ENCODE data around the gene TMEM186. TPM values are rescaled to one million over a fixed set of nuclear protein-coding genes. Genes with fewer than 3 reads are reported as not detected.

The TMEM186 gene
- total and polyA plus RNA-seq, 2 donors (not counting 1 experiment from before 2014, with no cell fraction given) = 5.8 to 16.7 TPM

- H3K27me3 ChIP-seq (replicated peaks in 1 of 4; ENCODE audit: control extremely low read depth in 1 of 4, control insufficient read depth in 3 of 4, insufficient read depth in 4 of 4, low read length in 3 of 4) = no peaks in the 10 kb centered on the region
- no peak overlapping the region for H3K4me2 ChIP-seq (replicated peaks; ENCODE audit: low read depth, low read length, poor library complexity, severe bottlenecking)
- peaks cover 25 to 26% of the 10 kb centered on the region in 2 donors for H3K4me1 ChIP-seq (ENCODE audit: control insufficient read depth in 2 of 2, insufficient read depth in 2 of 2, low read length in 2 of 2)
- H3K36me3 ChIP-seq (replicated peaks in 1 of 2; ENCODE audit: control extremely low read depth in 1 of 2, control insufficient read depth in 1 of 2, extremely low read depth in 1 of 2, insufficient read depth in 2 of 2, low read length in 1 of 2) = peaks cover 0 to 39% of the 10 kb centered on the region in 2 experiments
- no peaks in the 10 kb centered on the region for H3K9me3 ChIP-seq (ENCODE audit: control extremely low read depth in 1 of 3, control insufficient read depth in 2 of 3, insufficient read depth in 1 of 3, low read length in 2 of 3)
- peaks cover 27% of the 10 kb centered on the region for H3K4me1 Mint-ChIP-seq
- CTCF ChIA-PET = interaction anchor here (1.0 to 1.6 kb wide), 2 partner anchors 10 to 244 kb away, joined by 3 to 5 read pairs; no protein-coding TSS in a partner anchor
- no peak overlapping the region for H3K4me3 ChIP-seq (ENCODE audit: control extremely low read depth in 1 of 5, extremely low read depth in 1 of 5, insufficient read depth in 1 of 5, low read depth in 2 of 5, low read length in 4 of 5)
- H3K27ac Mint-ChIP-seq = no peak overlapping the region
- H3K27ac ChIP-seq (ENCODE audit: low read length in 2 of 2) = no peak overlapping the region
- no peaks in the 10 kb centered on the region for H3K9me3 Mint-ChIP-seq (ENCODE audit: insufficient read depth)
- intact Hi-C loops (cut with micrococcal nuclease) = no loop called here
- ATAC-seq (ENCODE audit: low read depth) = no peak
- H4K20me1 ChIP-seq (ENCODE audit: control insufficient read depth, insufficient read depth, low read length, poor library complexity, severe bottlenecking) = peaks cover 23% of the 10 kb centered on the region
- H3K79me2 ChIP-seq (ENCODE audit: control insufficient read depth, insufficient read depth, low read length) = peaks cover 72% of the 10 kb centered on the region
- H3K9ac ChIP-seq (ENCODE audit: low read length) = no peak overlapping the region
- POLR2A ChIA-PET = no interaction called here
- no peak overlapping the region for H2AFZ ChIP-seq (ENCODE audit: insufficient read depth, low read depth, low read length, poor library complexity, severe bottlenecking)
- no peaks in the 10 kb centered on the region for H3K27me3 Mint-ChIP-seq
- no peak overlapping the region for H3K4me3 Mint-ChIP-seq
- TF ChIP-seq EZH2 (IDR thresholded peaks at IDR 0.05; ENCODE audit: borderline replicate concordance, insufficient read depth, low read depth, low read length, poor library complexity, severe bottlenecking) (no peak), CTCF (IDR thresholded peaks at IDR 0.05) (no peak)
- DNase-seq = no peak
- WGBS (ENCODE audit: insufficient coverage) = 100% methylated on average over 3 of the region's 4 CpGs
Observed at GRCh38 chr16:8801701-8802100, 4.3 kb upstream of the TMEM186 start.

- Histone ChIP-seq H3K79me2 (ENCODE audit: control insufficient read depth, insufficient read depth, low read length) (peaks cover 77% of the 10 kb centered on the region), H3K27me3 (replicated peaks in 1 of 4; ENCODE audit: control extremely low read depth in 1 of 4, control insufficient read depth in 3 of 4, insufficient read depth in 4 of 4, low read length in 3 of 4) (no peaks in the 10 kb centered on the region), H3K9ac (ENCODE audit: low read length) (peak overlapping the region; percentile 81), H3K4me1 (ENCODE audit: control insufficient read depth in 2 of 2, insufficient read depth in 2 of 2, low read length in 2 of 2) (peaks cover 29 to 31% of the 10 kb centered on the region in 2 donors), H2AFZ (ENCODE audit: insufficient read depth, low read depth, low read length, poor library complexity, severe bottlenecking) (peak overlapping the region; percentile 85), H3K4me3 (ENCODE audit: control extremely low read depth in 1 of 5, extremely low read depth in 1 of 5, insufficient read depth in 1 of 5, low read depth in 2 of 5, low read length in 4 of 5) (peak overlapping the region; percentile 69 to 98 (median 73)), H3K36me3 (replicated peaks in 1 of 2; ENCODE audit: control extremely low read depth in 1 of 2, control insufficient read depth in 1 of 2, extremely low read depth in 1 of 2, insufficient read depth in 2 of 2, low read length in 1 of 2) (peaks cover 0 to 21% of the 10 kb centered on the region in 2 experiments), H3K27ac (ENCODE audit: low read length in 2 of 2) (peak overlapping the region in 1 of 2 donors; percentile 91), H4K20me1 (ENCODE audit: control insufficient read depth, insufficient read depth, low read length, poor library complexity, severe bottlenecking) (peaks cover 23% of the 10 kb centered on the region), H3K4me2 (replicated peaks; ENCODE audit: low read depth, low read length, poor library complexity, severe bottlenecking) (peak overlapping the region; percentile 76), H3K9me3 (ENCODE audit: control extremely low read depth in 1 of 3, control insufficient read depth in 2 of 3, insufficient read depth in 1 of 3, low read length in 2 of 3) (no peaks in the 10 kb centered on the region)
- CTCF ChIA-PET = interaction anchor here (1.0 to 1.4 kb wide), 2 partner anchors 71 to 80 kb away, joined by 4 read pairs; no protein-coding TSS in a partner anchor
- TF ChIP-seq CTCF (IDR thresholded peaks at IDR 0.05) (no peak), EZH2 (IDR thresholded peaks at IDR 0.05; ENCODE audit: borderline replicate concordance, insufficient read depth, low read depth, low read length, poor library complexity, severe bottlenecking) (no peak)
- H3K4me1 Mint-ChIP-seq = peaks cover 34% of the 10 kb centered on the region
- intact Hi-C loops (cut with micrococcal nuclease) = loop anchor here (5.0 kb wide), 1 partner anchor 84 kb away; the partner anchor contains the start of gene LITAFD
- POLR2A ChIA-PET = no interaction called here
- H3K9me3 Mint-ChIP-seq (ENCODE audit: insufficient read depth) = no peaks in the 10 kb centered on the region
- H3K27ac Mint-ChIP-seq = peak overlapping the region; percentile 95
- ATAC-seq (ENCODE audit: low read depth) = no peak
- peak; percentile 10 for DNase-seq
- 61% methylated on average over 6 of the region's 7 CpGs for WGBS (ENCODE audit: insufficient coverage)
- H3K4me3 Mint-ChIP-seq = peak overlapping the region; percentile 97
- H3K27me3 Mint-ChIP-seq = no peaks in the 10 kb centered on the region
Observed at GRCh38 chr16:8798535-8799157, 1.2 kb upstream of the TMEM186 start.

Measured in B cell (primary cell).